Measurements from ENCODE around the gene TBC1D1. TPM values are rescaled to one million over a fixed set of nuclear protein-coding genes. Genes with fewer than 3 reads are reported as not detected.
"Not testable (repeated sequence)": the region's sequence is repeated elsewhere in the genome, so short reads cannot be mapped to it uniquely, and the experiment has no call there.

The TBC1D1 gene
- polyA plus RNA-seq, 2 donors: 10.4 to 15.3 TPM

- Histone ChIP-seq H3K4me1 (ENCODE audit: control insufficient read depth in 2 of 2, insufficient read depth in 2 of 2, low read length in 1 of 2) (no peaks in the 10 kb centered on the region), H3K4me3 (ENCODE audit: low read depth in 1 of 2, low read length in 2 of 2) (no peak overlapping the region), H3K27ac (ENCODE audit: low read depth in 2 of 2, low read length in 1 of 2) (no peak overlapping the region), H3K36me3 (ENCODE audit: control insufficient read depth in 2 of 2, insufficient read depth in 2 of 2, low read length in 1 of 2) (no peaks in the 10 kb centered on the region), H3K27me3 (ENCODE audit: control insufficient read depth in 1 of 2, insufficient read depth in 2 of 2, low read length in 2 of 2) (no peaks in the 10 kb centered on the region), H3K9me3 (ENCODE audit: control insufficient read depth in 2 of 2, insufficient read depth in 1 of 2, low read depth in 1 of 2, low read length in 1 of 2) (no peaks in the 10 kb centered on the region)
- 73 to 85% methylated on average over 3 of the region's 3 CpGs for WGBS, 2 donors
These were observed 27.8 kb downstream of the TBC1D1 start for GRCh38 chr4:37918653-37919052.

- Histone ChIP-seq H3K4me3 (ENCODE audit: low read depth in 1 of 2, low read length in 2 of 2) (no peak overlapping the region), H3K27ac (ENCODE audit: low read depth in 2 of 2, low read length in 1 of 2) (no peak overlapping the region), H3K9me3 (ENCODE audit: control insufficient read depth in 2 of 2, insufficient read depth in 1 of 2, low read depth in 1 of 2, low read length in 1 of 2) (no peaks in the 10 kb centered on the region), H3K27me3 (ENCODE audit: control insufficient read depth in 1 of 2, insufficient read depth in 2 of 2, low read length in 2 of 2) (no peaks in the 10 kb centered on the region), H3K36me3 (ENCODE audit: control insufficient read depth in 2 of 2, insufficient read depth in 2 of 2, low read length in 1 of 2) (no peaks in the 10 kb centered on the region), H3K4me1 (ENCODE audit: control insufficient read depth in 2 of 2, insufficient read depth in 2 of 2, low read length in 1 of 2) (no peaks in the 10 kb centered on the region)
- 68 to 83% methylated on average over 4 of the region's 4 CpGs for WGBS, 2 donors
These were observed 31.4 kb downstream of the TBC1D1 start for GRCh38 chr4:37922328-37922727.

- H3K4me3 ChIP-seq (ENCODE audit: low read depth in 1 of 2, low read length in 2 of 2); H3K27me3 ChIP-seq (ENCODE audit: control insufficient read depth in 1 of 2, insufficient read depth in 2 of 2, low read length in 2 of 2); H3K4me1 ChIP-seq (ENCODE audit: control insufficient read depth in 2 of 2, insufficient read depth in 2 of 2, low read length in 1 of 2); H3K27ac ChIP-seq (ENCODE audit: low read depth in 2 of 2, low read length in 1 of 2); H3K9me3 ChIP-seq (ENCODE audit: control insufficient read depth in 2 of 2, insufficient read depth in 1 of 2, low read depth in 1 of 2, low read length in 1 of 2); H3K36me3 ChIP-seq (ENCODE audit: control insufficient read depth in 2 of 2, insufficient read depth in 2 of 2, low read length in 1 of 2): not testable (repeated sequence)
These were observed 32.2 kb downstream of the TBC1D1 start for GRCh38 chr4:37923089-37923488.

GRCh38 chr4:37924946-37925345, 34.1 kb downstream of the TBC1D1 start:
- WGBS, 2 donors: 76 to 81% methylated on average over 7 of the region's 7 CpGs
- Histone ChIP-seq H3K36me3 (ENCODE audit: control insufficient read depth in 2 of 2, insufficient read depth in 2 of 2, low read length in 1 of 2) (no peaks in the 10 kb centered on the region), H3K27me3 (ENCODE audit: control insufficient read depth in 1 of 2, insufficient read depth in 2 of 2, low read length in 2 of 2) (no peaks in the 10 kb centered on the region), H3K27ac (ENCODE audit: low read depth in 2 of 2, low read length in 1 of 2) (no peak overlapping the region), H3K4me1 (ENCODE audit: control insufficient read depth in 2 of 2, insufficient read depth in 2 of 2, low read length in 1 of 2) (no peaks in the 10 kb centered on the region), H3K9me3 (ENCODE audit: control insufficient read depth in 2 of 2, insufficient read depth in 1 of 2, low read depth in 1 of 2, low read length in 1 of 2) (no peaks in the 10 kb centered on the region), H3K4me3 (ENCODE audit: low read depth in 1 of 2, low read length in 2 of 2) (no peak overlapping the region)

GRCh38 chr4:37927434-37927833, 36.5 kb downstream of the TBC1D1 start:
- Histone ChIP-seq H3K4me1 (ENCODE audit: control insufficient read depth in 2 of 2, insufficient read depth in 2 of 2, low read length in 1 of 2) (no peaks in the 10 kb centered on the region), H3K4me3 (ENCODE audit: low read depth in 1 of 2, low read length in 2 of 2) (no peak overlapping the region), H3K36me3 (ENCODE audit: control insufficient read depth in 2 of 2, insufficient read depth in 2 of 2, low read length in 1 of 2) (no peaks in the 10 kb centered on the region), H3K9me3 (ENCODE audit: control insufficient read depth in 2 of 2, insufficient read depth in 1 of 2, low read depth in 1 of 2, low read length in 1 of 2) (no peaks in the 10 kb centered on the region), H3K27me3 (ENCODE audit: control insufficient read depth in 1 of 2, insufficient read depth in 2 of 2, low read length in 2 of 2) (no peaks in the 10 kb centered on the region), H3K27ac (ENCODE audit: low read depth in 2 of 2, low read length in 1 of 2) (no peak overlapping the region)
- 78 to 82% methylated on average over 4 of the region's 4 CpGs for WGBS, 2 donors

GRCh38 chr4:37928426-37929416, 37.8 kb downstream of the TBC1D1 start:
- no peaks in the 10 kb centered on the region for H3K9me3 ChIP-seq (ENCODE audit: control insufficient read depth in 2 of 2, insufficient read depth in 1 of 2, low read depth in 1 of 2, low read length in 1 of 2)
- no peaks in the 10 kb centered on the region for H3K27me3 ChIP-seq (ENCODE audit: control insufficient read depth in 1 of 2, insufficient read depth in 2 of 2, low read length in 2 of 2)
- no peaks in the 10 kb centered on the region for H3K4me1 ChIP-seq (ENCODE audit: control insufficient read depth in 2 of 2, insufficient read depth in 2 of 2, low read length in 1 of 2)
- H3K4me3 ChIP-seq (ENCODE audit: low read depth in 1 of 2, low read length in 2 of 2): no peak overlapping the region
- 55 to 64% methylated on average over 12 of the region's 12 CpGs for WGBS, 2 donors
- no peaks in the 10 kb centered on the region for H3K36me3 ChIP-seq (ENCODE audit: control insufficient read depth in 2 of 2, insufficient read depth in 2 of 2, low read length in 1 of 2)
- no peak overlapping the region for H3K27ac ChIP-seq (ENCODE audit: low read depth in 2 of 2, low read length in 1 of 2)

GRCh38 chr4:37934096-37934495, 43.2 kb downstream of the TBC1D1 start:
- Histone ChIP-seq H3K4me3 (ENCODE audit: low read depth in 1 of 2, low read length in 2 of 2) (no peak overlapping the region), H3K4me1 (ENCODE audit: control insufficient read depth in 2 of 2, insufficient read depth in 2 of 2, low read length in 1 of 2) (no peaks in the 10 kb centered on the region), H3K27me3 (ENCODE audit: control insufficient read depth in 1 of 2, insufficient read depth in 2 of 2, low read length in 2 of 2) (no peaks in the 10 kb centered on the region), H3K27ac (ENCODE audit: low read depth in 2 of 2, low read length in 1 of 2) (no peak overlapping the region), H3K36me3 (ENCODE audit: control insufficient read depth in 2 of 2, insufficient read depth in 2 of 2, low read length in 1 of 2) (no peaks in the 10 kb centered on the region), H3K9me3 (ENCODE audit: control insufficient read depth in 2 of 2, insufficient read depth in 1 of 2, low read depth in 1 of 2, low read length in 1 of 2) (no peaks in the 10 kb centered on the region)
- 95 to 98% methylated on average over 8 of the region's 8 CpGs for WGBS, 2 donors

- no peaks in the 10 kb centered on the region for H3K9me3 ChIP-seq (ENCODE audit: control insufficient read depth in 2 of 2, insufficient read depth in 1 of 2, low read depth in 1 of 2, low read length in 1 of 2)
- no peaks in the 10 kb centered on the region for H3K27me3 ChIP-seq (ENCODE audit: control insufficient read depth in 1 of 2, insufficient read depth in 2 of 2, low read length in 2 of 2)
- no peaks in the 10 kb centered on the region for H3K36me3 ChIP-seq (ENCODE audit: control insufficient read depth in 2 of 2, insufficient read depth in 2 of 2, low read length in 1 of 2)
- H3K4me1 ChIP-seq (ENCODE audit: control insufficient read depth in 2 of 2, insufficient read depth in 2 of 2, low read length in 1 of 2): no peaks in the 10 kb centered on the region
- H3K4me3 ChIP-seq (ENCODE audit: low read depth in 1 of 2, low read length in 2 of 2): no peak overlapping the region
- WGBS, 2 donors: 87 to 89% methylated on average over 3 of the region's 3 CpGs
- H3K27ac ChIP-seq (ENCODE audit: low read depth in 2 of 2, low read length in 1 of 2): no peak overlapping the region
These were observed 43.7 kb downstream of the TBC1D1 start for GRCh38 chr4:37934609-37935008.

GRCh38 chr4:37935026-37935425, 44.1 kb downstream of the TBC1D1 start:
- Histone ChIP-seq H3K36me3 (ENCODE audit: control insufficient read depth in 2 of 2, insufficient read depth in 2 of 2, low read length in 1 of 2) (no peaks in the 10 kb centered on the region), H3K4me3 (ENCODE audit: low read depth in 1 of 2, low read length in 2 of 2) (no peak overlapping the region), H3K27me3 (ENCODE audit: control insufficient read depth in 1 of 2, insufficient read depth in 2 of 2, low read length in 2 of 2) (no peaks in the 10 kb centered on the region), H3K9me3 (ENCODE audit: control insufficient read depth in 2 of 2, insufficient read depth in 1 of 2, low read depth in 1 of 2, low read length in 1 of 2) (no peaks in the 10 kb centered on the region), H3K27ac (ENCODE audit: low read depth in 2 of 2, low read length in 1 of 2) (no peak overlapping the region), H3K4me1 (ENCODE audit: control insufficient read depth in 2 of 2, insufficient read depth in 2 of 2, low read length in 1 of 2) (no peaks in the 10 kb centered on the region)
- WGBS, 2 donors: 79 to 83% methylated on average over 4 of the region's 4 CpGs
